Spinal cord (tissue), 4 donors: ENCODE data around the gene CEP290. TPM values are rescaled to one million over a fixed set of nuclear protein-coding genes. Genes with fewer than 3 reads are reported as not detected.

Experiments
- polyA plus RNA-seq, 2 donors: library from polyadenylated mRNA; unstranded; fragments of 120-200 nt; gene quantifications; one replicate each; pipeline ENCODE4 v1.2.1, GENCODE V29; 2013; ENCODE audit not compliant: insufficient read length in 2 of 2
- small RNA-seq: library from RNA; depleted of rRNA; stranded (forward); fragments of <200 nt; gene quantifications from one replicate; pipeline ENCODE3, GENCODE V24; 2014; ENCODE audit warnings: low replicate concordance
- total RNA-seq, 2 donors: library from RNA; depleted of rRNA in 1 of 2; stranded (reverse); fragments of 120-200 nt in 1 of 2; fragments of >200 nt in 1 of 2; gene quantifications; one replicate each; pipeline versions ENCODE4 v1.2.3 to v1.2.4, GENCODE V29; 2013 to 2014

The CEP290 gene
- total and polyA plus RNA-seq, 4 donors: 15.3 to 35.2 (median 23.9) TPM

Small RNA genes within 50 kb of the gene (small RNA-seq; reads per million reads assigned to genes)
- not detected for gene RNA5SP364

Other genes starting within 250 kb of the CEP290 start
- gene C12orf50, start 112.7 kb downstream of the CEP290 start, total RNA-seq: under 1 TPM in 1 of 2 donors, not detected in 1; 0.11 TPM
- gene C12orf50, start 112.7 kb downstream of the CEP290 start, polyA plus RNA-seq: under 1 TPM; 0.24 to 0.53 TPM
- gene TMTC3, start 219 bp upstream of the CEP290 start, total RNA-seq: 10 to 100 TPM; 32.0 to 46.5 TPM
- 10 to 100 TPM in 1 of 2 donors, 1 to 10 TPM in 1; 9.4 to 12.5 TPM for gene TMTC3, start 219 bp upstream of the CEP290 start, polyA plus RNA-seq